Measurements from ENCODE around the gene PXN.
"Not testable (repeated sequence)": the region's sequence is repeated elsewhere in the genome, so short reads cannot be mapped to it uniquely, and the experiment has no call there.

Gene PXN

GRCh38 chr12:120225852-120226640 is 39.5 kb downstream of the PXN start:
- no peak for DNase-seq (ENCODE audit: low read depth in 2 of 2)

DNA sequence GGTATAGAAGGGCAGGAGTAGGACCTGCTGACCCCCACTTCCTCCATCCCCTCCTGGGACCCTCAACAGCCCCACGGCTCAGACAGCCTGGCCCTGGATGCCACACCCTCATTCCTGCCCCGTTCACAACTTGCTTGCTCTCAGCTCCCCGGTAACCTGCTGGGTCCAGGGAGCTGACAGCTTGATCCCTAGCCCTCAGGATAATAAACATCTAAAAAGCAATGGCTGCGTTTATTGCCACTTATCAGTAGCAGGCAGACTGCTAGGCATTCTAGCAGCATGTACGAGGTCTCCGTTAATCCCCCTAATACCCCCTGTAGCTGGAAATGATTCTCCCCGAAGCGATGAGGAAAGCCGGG is 40.4 kb downstream of the PXN start:
- no peak for DNase-seq (ENCODE audit: low read depth in 2 of 2)

- no peak for DNase-seq (ENCODE audit: low read depth in 2 of 2)
Measured at GRCh38 chr12:120224304-120225199, 41.0 kb downstream of the PXN start.

- DNase-seq (ENCODE audit: low read depth in 2 of 2) = no peak
Measured at GRCh38 chr12:120223458-120224303, 41.8 kb downstream of the PXN start.

DNA sequence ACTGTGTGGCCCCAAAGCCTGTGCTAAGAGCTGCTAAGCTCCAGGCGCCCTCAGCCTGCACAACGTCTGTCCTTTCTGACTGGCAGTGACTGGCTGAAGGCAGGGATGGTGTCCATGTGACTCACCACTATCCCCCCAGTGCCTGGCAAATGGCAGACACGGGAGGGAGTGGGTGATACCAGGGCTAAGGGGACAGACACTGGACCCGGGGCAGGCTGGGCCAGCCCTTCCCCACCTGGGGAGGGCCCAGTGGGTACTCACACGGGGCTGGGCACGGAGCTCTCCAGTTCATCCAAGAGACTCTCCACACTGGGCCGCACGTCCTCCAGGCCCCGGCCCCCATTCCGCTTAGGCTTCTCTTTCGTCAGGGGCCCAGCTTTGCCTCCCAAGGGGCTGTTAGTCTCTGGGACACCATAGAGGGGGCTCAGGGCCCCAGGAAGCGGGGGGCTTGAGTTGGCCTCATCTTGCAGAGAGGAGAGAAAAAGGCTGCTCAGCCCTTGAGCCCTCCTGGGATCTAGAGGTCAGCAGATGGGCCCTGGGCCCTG is 43.2 kb downstream of the PXN start:
- no peak for DNase-seq (ENCODE audit: low read depth in 2 of 2)

DNA sequence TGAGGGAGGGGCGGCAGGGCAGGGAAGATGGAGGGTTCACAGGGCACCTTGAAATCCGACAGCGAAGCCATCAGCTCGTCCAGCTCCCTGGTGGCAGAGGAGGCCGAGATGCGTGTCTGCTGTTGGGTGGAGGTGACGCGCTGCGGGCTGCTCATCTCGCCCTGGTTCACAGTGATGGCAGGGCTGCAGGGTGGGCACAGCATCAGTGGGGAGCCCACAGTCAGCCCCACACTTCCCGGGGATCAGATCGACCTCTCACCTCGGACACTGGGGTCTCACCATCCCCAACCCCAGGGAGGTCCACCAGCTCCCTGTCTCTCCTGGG is 44.0 kb downstream of the PXN start:
- DNase-seq (ENCODE audit: low read depth in 2 of 2) = no peak

GRCh38 chr12:120220838-120221575 is 44.5 kb downstream of the PXN start:
- DNase-seq (ENCODE audit: low read depth in 2 of 2) = no peak

DNA sequence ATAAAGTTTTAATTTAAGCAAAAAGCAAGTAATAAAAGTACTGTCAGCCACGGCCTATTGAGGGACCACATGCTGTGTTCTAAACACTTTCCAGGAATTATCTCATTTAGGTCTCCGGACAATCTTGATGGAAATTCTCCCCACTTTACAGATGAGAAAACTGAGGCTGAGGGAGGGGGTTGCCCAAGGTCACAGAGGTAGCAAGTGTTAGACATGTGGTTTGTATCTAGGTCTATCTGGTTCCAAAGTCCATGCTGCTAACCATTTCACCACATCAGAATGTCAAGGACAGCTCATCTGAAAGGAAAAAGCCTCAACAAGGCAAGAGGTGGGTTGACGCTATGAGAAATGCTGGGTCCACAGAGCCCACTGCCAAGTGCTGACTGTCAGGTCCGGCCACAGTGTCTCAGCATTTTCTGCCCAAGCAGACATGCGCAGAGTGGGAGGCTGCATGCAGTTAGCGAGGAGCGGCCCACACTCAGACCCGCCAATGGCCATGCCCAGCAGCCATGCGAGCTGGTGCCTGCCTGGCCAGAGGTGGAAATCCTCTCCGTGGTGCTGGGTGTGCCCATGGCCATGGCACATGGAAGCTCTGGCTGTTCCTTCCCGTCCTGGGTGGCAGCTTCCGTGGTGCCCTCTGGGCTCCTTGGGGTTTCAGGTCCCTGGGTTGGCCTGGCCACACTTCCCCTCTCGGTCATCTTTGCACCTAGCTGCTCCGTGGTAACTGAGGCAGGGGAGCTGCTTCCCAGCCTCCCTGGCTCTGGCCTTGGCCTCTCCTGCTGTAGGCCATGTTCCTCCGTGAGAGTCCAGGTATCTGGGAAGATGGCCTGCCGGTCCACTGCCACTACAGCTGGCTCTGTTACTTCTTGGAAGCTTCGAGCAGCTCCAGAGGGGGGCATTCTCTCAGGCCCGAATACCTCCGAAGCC is 46.6 kb downstream of the PXN start:
- DNase-seq (ENCODE audit: low read depth in 2 of 2) = no peak

DNA sequence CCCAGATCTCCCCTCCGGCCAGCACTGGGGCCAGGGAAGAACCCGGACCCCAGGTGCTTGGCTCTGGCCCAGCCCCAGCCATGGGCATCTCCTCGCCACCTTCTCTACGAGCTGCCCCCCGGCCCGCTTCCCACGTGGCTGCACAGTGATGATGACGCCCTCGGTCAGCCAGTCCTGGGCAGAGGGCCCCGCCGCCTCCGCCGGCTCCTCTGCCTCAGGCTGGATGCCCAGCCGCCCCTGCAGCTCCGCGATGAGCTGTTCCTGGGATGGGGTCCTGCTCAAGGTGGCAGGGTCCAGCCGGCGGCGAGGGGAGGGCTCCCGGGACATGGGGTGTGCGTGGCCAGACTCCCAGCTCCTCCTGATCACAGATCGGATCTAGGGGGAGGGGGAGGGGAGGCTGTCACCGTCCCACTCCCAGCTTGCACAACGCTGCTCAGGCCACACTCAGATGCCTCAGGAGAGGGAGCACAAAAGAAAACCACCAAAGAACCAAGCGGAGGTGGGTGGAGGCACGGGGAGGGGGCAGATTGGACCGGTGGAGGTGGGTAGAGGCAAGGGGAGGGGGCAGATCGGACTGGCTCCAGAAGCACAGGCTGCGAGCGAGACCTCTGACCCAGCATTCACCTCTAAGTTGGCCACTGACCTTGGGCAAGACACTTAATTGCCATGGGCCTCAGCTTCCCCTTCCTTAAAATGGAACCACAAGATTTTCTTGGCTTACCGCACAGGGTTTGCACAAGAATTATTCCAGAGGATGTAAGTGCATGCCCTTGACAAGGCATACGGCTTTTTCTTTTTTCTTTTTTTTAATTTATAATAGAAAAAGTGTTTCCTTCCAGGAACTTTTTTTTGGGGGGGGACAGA is 48.6 kb downstream of the PXN start:
- DNase-seq (ENCODE audit: low read depth in 2 of 2) = no peak

DNA sequence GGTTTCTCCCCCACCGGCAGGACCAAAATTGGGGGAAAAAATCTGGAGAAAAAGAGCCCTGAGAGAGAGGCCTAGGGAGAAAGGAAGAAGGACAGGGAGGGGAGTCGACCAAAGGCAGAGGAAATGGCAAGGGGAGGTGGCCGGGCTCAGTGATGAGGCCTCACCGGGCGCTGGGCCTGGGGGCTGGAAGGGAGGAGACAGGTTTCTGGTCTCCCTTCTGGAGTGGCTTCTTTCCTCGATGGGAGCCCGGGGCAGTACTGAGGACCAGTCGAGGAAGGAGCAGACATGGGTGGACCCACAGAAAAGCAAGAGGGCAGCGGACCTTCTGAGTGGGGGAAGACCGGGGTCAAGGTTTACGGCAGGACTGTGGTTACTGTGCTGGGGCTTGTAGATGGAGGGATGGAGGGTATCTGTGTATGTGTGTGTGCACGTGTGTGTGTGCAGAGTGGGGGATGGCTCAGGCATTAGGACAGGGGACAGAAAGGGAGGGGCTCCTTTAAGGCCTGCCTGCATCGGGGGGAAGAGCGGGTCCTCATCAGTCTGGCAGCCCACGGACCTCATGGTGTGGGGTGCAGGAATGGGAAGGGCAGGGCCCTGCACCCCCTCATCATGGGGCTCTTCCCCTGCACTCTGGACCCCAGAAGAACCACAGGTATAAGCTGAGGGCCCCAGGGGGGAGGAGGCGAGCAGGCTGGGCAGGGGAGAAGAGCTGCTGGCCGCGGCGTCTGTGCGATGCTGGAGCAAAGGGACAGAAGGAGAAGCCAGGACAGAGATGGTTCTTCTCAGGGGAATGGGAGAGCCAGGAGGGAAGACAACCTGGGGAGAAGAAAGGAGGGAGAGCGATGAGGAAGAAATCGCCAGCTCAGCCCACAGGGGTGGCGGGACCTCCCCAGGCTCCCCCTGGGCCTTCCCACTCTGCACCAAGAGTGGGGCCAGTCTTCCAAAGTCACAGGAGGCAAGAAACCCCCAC is 49.5 kb downstream of the PXN start:
- DNase-seq (ENCODE audit: low read depth in 2 of 2) = no peak

DNA sequence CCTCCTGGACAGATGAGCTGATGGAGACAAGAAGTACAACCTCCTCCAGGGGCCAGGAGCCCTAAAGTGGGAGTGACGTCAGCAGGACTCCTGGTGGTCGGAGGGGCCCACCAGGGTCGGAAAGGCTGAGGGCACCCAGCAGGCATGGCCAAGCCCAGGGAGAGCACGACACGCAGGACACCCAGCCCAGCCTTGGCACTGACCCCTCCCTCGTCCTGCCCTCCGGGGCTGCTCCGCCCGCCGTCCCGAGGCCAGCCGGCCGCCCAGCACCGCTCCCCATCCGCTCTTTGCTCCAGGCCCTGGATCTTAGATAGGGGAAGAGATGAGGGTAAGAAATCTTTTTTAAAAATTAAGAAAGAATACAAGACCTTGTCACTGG is 50.2 kb downstream of the PXN start:
- DNase-seq (ENCODE audit: low read depth in 2 of 2) = no peak

DNA sequence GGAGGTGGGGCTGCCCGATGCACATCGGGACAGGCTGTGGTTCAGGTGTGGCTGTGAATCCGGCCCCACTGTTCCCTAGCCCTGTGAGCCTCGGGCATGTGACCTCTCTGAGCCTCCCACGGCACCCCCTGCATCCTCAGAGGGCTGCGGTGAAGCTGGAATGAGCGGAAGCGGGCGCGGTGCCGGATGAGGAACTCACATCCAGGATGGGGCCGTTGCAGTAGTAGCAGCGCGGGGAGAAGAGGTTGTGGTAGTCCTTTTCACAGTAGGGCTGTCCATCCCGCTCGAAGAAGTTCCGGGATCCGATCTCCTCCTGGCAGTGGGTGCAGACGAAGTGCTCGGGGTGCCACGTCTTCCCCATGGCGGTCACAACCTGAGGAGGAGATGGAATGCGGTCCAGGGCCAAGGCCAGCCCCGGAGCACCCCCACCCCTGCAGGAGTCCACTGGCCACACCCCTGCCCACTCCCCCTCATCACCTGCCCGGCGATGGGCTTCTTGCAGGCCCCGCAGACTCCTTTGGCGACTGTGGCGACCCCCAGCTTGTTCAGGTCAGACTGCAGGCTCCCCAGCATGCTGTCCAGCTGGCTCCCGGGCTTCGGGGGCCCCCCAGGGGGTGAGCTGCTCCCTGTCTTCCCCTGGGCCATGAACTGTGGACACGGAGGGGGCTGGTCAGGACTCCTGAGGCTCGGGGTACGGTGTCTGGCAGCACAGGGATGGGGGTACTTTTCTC is 50.7 kb downstream of the PXN start:
- no peak for DNase-seq (ENCODE audit: low read depth in 2 of 2)

GRCh38 chr12:120213758-120214157 is 51.8 kb downstream of the PXN start:
- DNase-seq (ENCODE audit: low read depth in 2 of 2) = no peak

DNA sequence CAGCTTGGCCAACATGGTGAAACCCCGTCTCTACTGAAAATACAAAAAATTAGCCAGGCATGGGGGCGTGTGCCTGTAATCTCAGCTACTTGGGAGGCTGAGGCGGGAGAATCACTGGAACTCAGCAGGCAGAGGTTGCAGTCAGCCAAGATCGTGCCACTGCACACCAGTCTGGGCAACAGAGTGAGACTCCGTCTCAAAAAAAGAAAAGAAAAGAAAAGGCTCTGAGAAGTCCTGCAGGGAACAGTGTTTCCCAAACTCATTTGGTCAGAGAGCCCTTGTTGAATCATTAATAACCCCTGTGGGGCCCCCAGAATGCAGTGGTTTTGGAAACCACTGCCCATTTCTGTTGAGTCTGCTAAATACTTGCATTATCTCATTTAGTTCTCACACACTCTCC is 52.3 kb downstream of the PXN start:
- not testable (repeated sequence) for DNase-seq (ENCODE audit: low read depth in 2 of 2)

DNA sequence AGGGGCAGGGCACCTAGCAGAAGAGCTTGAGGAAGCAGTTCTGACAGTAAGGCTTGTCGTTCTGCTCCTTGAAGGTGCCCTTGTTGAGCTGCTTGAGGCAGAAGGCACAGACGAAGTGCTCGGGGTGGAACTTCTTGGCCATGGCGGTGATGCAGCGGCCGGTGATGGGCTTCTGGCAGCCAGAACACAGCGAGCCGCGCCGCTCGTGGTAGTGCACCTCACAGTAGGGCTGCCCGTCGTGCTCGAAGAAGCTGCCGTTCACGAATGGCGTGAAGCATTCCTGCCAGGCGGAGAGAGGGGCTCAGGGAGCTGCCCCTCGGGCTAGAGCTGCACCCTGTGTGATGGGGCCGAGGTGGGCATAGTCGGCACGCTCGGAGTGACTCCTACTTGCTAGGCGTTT is 53.2 kb downstream of the PXN start:
- no peak for DNase-seq (ENCODE audit: low read depth in 2 of 2)

DNA sequence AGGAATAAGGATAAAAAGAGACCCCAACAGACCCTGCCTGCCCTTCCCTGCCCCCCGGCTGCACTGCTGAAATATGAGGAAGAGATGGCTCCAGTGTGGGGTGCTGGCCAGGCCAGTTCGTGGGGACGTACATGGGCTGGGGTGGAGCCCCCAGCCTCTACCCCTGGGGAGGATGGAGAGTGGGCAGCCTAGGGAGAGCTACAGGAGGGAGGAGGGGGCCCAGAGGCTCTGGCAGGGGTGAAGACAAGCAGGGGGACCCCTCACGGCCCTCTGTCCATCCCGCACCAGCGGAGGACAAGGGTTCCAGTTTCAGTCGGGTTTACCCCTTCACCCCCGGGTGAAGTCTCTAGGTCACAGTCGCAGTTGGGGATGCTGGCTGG is 53.6 kb downstream of the PXN start:
- no peak for DNase-seq (ENCODE audit: low read depth in 2 of 2)

GRCh38 chr12:120211243-120211903 is 54.2 kb downstream of the PXN start:
- DNase-seq (ENCODE audit: low read depth in 2 of 2) = no peak

Measured in activated CD4-positive, alpha-beta T cell treated with anti-CD3 and anti-CD28 coated beads for 24 hours (primary cell).